HFFc6 (cell line): ENCODE measurements around the gene SDR42E1. TPM values are rescaled to one million over a fixed set of nuclear protein-coding genes. Genes with fewer than 3 reads are reported as not detected.
"Not testable (repeated sequence)": the region's sequence is repeated elsewhere in the genome, so short reads cannot be mapped to it uniquely, and the experiment has no call there.

ENCODE experiments used
- DNase-seq: peaks from one replicate; pipeline ENCODE4 v3.0.0-alpha.2; 2018
- H3K27ac Mint-ChIP-seq: 2 replicates; pipeline ENCODE4 v1.8.0; 2020; ENCODE audit warnings: mild to moderate bottlenecking, mixed read lengths
- H3K27me3 Mint-ChIP-seq: 2 replicates; pipeline ENCODE4 v1.8.0; 2021; ENCODE audit warnings: mild to moderate bottlenecking, moderate library complexity, mixed read lengths; ENCODE audit not compliant: insufficient read depth
- H3K36me3 Mint-ChIP-seq: 2 replicates; pipeline ENCODE4 v1.8.0; 2021; ENCODE audit warnings: low read depth, mixed read lengths
- H3K4me1 Mint-ChIP-seq: 2 replicates; pipeline ENCODE4 v1.8.0; 2020; ENCODE audit warnings: low read depth, mixed read lengths
- H3K4me3 Mint-ChIP-seq: 2 replicates; pipeline ENCODE4 v1.8.0; 2020; ENCODE audit warnings: mild to moderate bottlenecking, moderate library complexity, mixed read lengths
- H3K9me3 Mint-ChIP-seq: 2 replicates; pipeline ENCODE4 v1.8.0; 2020; ENCODE audit warnings: mild to moderate bottlenecking, mixed read lengths
- CTCF ChIP-seq: fragments of 200-600 bp; sonication (generic); IDR thresholded peaks from 2 replicates; pipeline ENCODE4 v1.5.0; 2021; ENCODE audit warnings: antibody characterized with exemption, mild to moderate bottlenecking
- total RNA-seq, 6 experiments: library from RNA; stranded (reverse); fragmentation: NEBNext Ultra II Directional; extraction: Animal tissue kit (Norgen Biotek cat#: 25700); gene quantifications; 2 replicates in 1 of 6; 3 replicates in 5 of 6; pipeline ENCODE4 v1.2.3, GENCODE V29; 2021

The SDR42E1 gene
- total RNA-seq, 6 experiments from 2014 or later: not detected

GRCh38 chr16:82013139-82013538 is 1.9 kb upstream of the SDR42E1 start:
- no peak overlapping the region for H3K27ac Mint-ChIP-seq
- H3K36me3 Mint-ChIP-seq: peaks cover 9% of the 10 kb centered on the region
- peaks cover 35% of the 10 kb centered on the region for H3K9me3 Mint-ChIP-seq
- no peak overlapping the region for H3K4me3 Mint-ChIP-seq
- H3K4me1 Mint-ChIP-seq: no peaks in the 10 kb centered on the region
- peaks cover 14% of the 10 kb centered on the region for H3K27me3 Mint-ChIP-seq
- DNase-seq: no peak
- TF ChIP-seq CTCF: no peak

- no peak for TF ChIP-seq CTCF
- Mint-ChIP-seq H3K27ac (no peak overlapping the region), H3K27me3 (peaks cover 14% of the 10 kb centered on the region), H3K36me3 (peaks cover 11% of the 10 kb centered on the region), H3K9me3 (peaks cover 42% of the 10 kb centered on the region), H3K4me3 (no peak overlapping the region), H3K4me1 (peaks cover 2% of the 10 kb centered on the region; the same call in 1 of the 2 replicates)
- no peak for DNase-seq
Measured at GRCh38 chr16:82010649-82011048, 621 bp downstream of the SDR42E1 start.

GRCh38 chr16:82009789-82010188 is 1.5 kb downstream of the SDR42E1 start:
- peaks cover 14% of the 10 kb centered on the region for H3K27me3 Mint-ChIP-seq

GRCh38 chr16:82008957-82009592 is 2.2 kb downstream of the SDR42E1 start:
- Mint-ChIP-seq H3K36me3 (peaks cover 11% of the 10 kb centered on the region), H3K4me3 (no peak overlapping the region), H3K27me3 (peaks cover 14% of the 10 kb centered on the region), H3K27ac (no peak overlapping the region), H3K9me3 (peaks cover 38% of the 10 kb centered on the region), H3K4me1 (peaks cover 15% of the 10 kb centered on the region; the same call in 1 of the 2 replicates)
- no peak for TF ChIP-seq CTCF
- DNase-seq: no peak

More at GRCh38 chr16:82009789-82010188, 1.5 kb downstream of the SDR42E1 start:
- H3K9me3 Mint-ChIP-seq: peaks cover 38% of the 10 kb centered on the region
- not testable (repeated sequence) for H3K4me3 Mint-ChIP-seq, H3K27ac Mint-ChIP-seq, DNase-seq
- H3K4me1 Mint-ChIP-seq: peaks cover 10% of the 10 kb centered on the region; the same call in 1 of the 2 replicates
- H3K36me3 Mint-ChIP-seq: peaks cover 11% of the 10 kb centered on the region

- Mint-ChIP-seq H3K4me1 (peaks cover 15% of the 10 kb centered on the region; the same call in 1 of the 2 replicates), H3K4me3 (no peak overlapping the region), H3K27me3 (peaks cover 12% of the 10 kb centered on the region), H3K27ac (no peak overlapping the region), H3K9me3 (peaks cover 38% of the 10 kb centered on the region), H3K36me3 (peaks cover 11% of the 10 kb centered on the region)
- DNase-seq: no peak
- TF ChIP-seq CTCF: no peak
Measured at GRCh38 chr16:82007189-82007588, 4.1 kb downstream of the SDR42E1 start.

- Mint-ChIP-seq H3K36me3 (peaks cover 7% of the 10 kb centered on the region; the same call in 1 of the 2 replicates), H3K9me3 (peaks cover 31% of the 10 kb centered on the region), H3K27ac (no peak overlapping the region), H3K4me3 (no peak overlapping the region), H3K27me3 (peaks cover 5% of the 10 kb centered on the region), H3K4me1 (peaks cover 15% of the 10 kb centered on the region; the same call in 1 of the 2 replicates)
- no peak for DNase-seq
- TF ChIP-seq CTCF: no peak
Measured at GRCh38 chr16:82006036-82006435, 5.2 kb downstream of the SDR42E1 start.
